22Rv1 (cell line): Measurements from ENCODE around the gene RXYLT1.

Experiments used
- H3K27ac ChIP-seq: fragments of 450-650 bp; 2 replicates; pipeline ENCODE4 v1.5.1; 2017
- CTCF ChIP-seq: fragments of 450-650 bp; IDR thresholded peaks from 2 replicates; pipeline ENCODE4 v1.5.1; 2017; ENCODE audit warnings: mild to moderate bottlenecking
- ZFX ChIP-seq: fragments of 450-650 bp; IDR thresholded peaks from 2 replicates; pipeline ENCODE4 v1.6.1; 2017; ENCODE audit warnings: antibody characterized with exemption, borderline replicate concordance

The RXYLT1 gene

GRCh38 chr12:63790608-63790945 is 10.9 kb downstream of the RXYLT1 start:
- no peak overlapping the region for H3K27ac ChIP-seq
- TF ChIP-seq CTCF, result no peak
- TF ChIP-seq ZFX, result no peak

DNA sequence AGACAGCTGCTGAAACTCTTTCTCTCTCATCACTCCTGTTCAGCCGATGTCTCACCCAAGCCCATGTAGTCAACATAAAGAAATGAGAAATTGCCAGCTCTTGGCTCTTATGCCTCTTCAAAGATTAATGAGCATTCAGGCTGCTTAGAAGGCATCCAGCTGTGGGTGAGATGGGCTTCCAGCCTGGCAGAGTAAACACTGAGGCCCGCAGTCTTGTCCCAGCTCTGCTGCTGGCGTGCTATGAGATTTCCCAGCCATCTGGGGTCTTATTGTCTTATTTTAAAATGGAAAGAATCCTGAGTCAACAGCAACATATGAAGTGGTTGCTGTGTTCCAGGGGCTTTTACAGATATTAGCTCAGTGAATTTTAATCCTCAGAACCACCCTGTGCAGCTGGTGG is 12.6 kb downstream of the RXYLT1 start:
- no peak overlapping the region for H3K27ac ChIP-seq
- TF ChIP-seq ZFX (no peak), CTCF (no peak)

DNA sequence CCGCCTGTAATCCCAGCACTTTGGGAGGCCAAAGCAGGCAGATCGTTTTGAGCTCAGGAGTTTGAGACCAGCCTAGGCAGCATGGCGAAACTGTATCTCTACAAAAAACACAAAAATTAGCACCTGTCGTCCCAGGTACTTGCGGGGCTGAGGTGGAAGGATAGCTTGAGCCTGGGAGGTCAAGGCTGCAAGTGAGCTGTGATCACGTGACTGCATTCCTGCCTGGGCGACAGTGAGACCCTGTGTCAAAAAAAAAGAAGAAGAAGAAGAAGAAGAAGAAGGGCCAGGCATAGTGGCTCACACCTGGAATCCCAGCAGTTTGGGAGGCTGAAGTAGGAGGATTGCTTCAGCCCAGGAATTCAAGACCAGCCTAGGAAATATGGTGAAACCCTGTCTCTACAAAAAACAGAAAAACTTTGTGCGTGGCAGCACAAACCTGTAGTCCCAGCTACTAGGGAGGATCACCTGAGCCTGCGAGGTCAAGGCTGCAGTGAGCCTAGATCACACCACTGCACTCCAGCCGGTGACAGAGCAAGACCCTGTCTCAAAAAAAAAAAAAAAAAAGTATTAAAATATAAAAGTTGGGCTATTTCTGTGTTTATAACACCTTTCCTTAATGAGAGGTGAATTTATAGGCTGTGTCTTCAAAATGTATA is 15.5 kb downstream of the RXYLT1 start:
- H3K27ac ChIP-seq, result no peak overlapping the region
- TF ChIP-seq CTCF (no peak), ZFX (no peak)

DNA sequence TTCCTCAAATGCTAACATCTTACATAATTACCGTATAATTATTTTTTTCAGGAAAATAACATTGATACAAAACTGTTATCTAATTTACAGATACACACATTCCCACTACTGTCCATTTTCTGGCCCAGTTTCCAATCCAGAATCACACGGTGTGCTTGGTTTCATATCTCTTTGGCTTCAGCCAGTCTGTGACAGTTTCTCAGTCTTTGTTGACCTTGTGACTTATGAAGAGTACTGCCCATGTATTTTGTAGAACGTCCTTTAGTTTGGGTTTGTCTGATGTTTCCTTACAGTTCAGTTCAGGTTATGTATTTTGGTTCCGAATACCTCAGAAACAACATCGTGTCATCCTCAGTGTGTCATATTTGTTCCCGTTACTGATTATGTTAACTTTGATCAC is 16.2 kb downstream of the RXYLT1 start:
- TF ChIP-seq CTCF (no peak), ZFX (no peak)
- H3K27ac ChIP-seq, result no peak overlapping the region

- TF ChIP-seq ZFX (no peak), CTCF (peak; percentile 88)
- H3K27ac ChIP-seq, result no peak overlapping the region
These were observed 22.4 kb downstream of the RXYLT1 start for GRCh38 chr12:63802012-63802608.

DNA sequence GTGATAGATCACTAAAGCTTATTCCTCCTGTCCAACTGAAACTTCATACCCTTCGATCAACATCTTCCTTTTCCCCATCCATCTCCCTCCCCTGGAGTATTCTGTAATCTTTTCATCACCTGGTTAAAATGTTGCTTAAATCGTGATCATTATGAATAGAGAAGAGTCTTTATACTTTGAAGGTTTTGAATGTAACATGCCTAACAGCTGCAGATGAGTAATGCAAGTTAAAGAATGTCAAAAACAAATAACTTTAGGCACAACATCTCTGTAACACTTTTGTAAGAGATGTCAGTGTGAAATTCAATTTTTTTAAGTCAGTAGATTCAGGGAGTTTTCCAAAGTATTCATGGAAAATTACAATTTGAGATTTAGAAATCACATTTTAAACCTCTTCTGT is 25.0 kb downstream of the RXYLT1 start:
- peak overlapping the region; percentile 76; the same call in 1 of the 2 replicates for H3K27ac ChIP-seq
- TF ChIP-seq ZFX (no peak), CTCF (no peak)

- peak overlapping the region; percentile 76 for H3K27ac ChIP-seq
- TF ChIP-seq CTCF (no peak), ZFX (no peak)
These were observed 26.3 kb downstream of the RXYLT1 start for GRCh38 chr12:63805704-63806672.
